Astrocyte of the spinal cord (primary cell): ENCODE results near the gene SEMA3C.

Experiments
- DNase-seq: peaks from one replicate; pipeline ENCODE4 v3.0.0; 2011; ENCODE audit warnings: low read depth, low spot score
- H3K4me3 ChIP-seq: 2 replicates; pipeline ENCODE4 v1.5.1; 2011; ENCODE audit warnings: low read depth, mild to moderate bottlenecking, low read length, moderate library complexity
- CTCF ChIP-seq: IDR thresholded peaks from 2 replicates; pipeline ENCODE4 v1.5.1; 2012; ENCODE audit warnings: low read depth, mild to moderate bottlenecking, low read length, inconsistent platforms
- in situ Hi-C: cut with HindIII; loops from 2 replicates; pipeline ENCODE4 v1.10.0; 2017; ENCODE audit warnings: low sequenced_read_pairs

Gene SEMA3C

GRCh38 chr7:80871228-80871627 is 47.6 kb downstream of the SEMA3C start:
- in situ Hi-C loops: no loop called here
- DNase-seq: no peak
- no peak overlapping the region for H3K4me3 ChIP-seq
- TF ChIP-seq CTCF: no peak

GRCh38 chr7:80870813-80871212 is 48.0 kb downstream of the SEMA3C start:
- DNase-seq: no peak
- no peak overlapping the region for H3K4me3 ChIP-seq
- no peak for TF ChIP-seq CTCF
- in situ Hi-C loops: no loop called here

DNA sequence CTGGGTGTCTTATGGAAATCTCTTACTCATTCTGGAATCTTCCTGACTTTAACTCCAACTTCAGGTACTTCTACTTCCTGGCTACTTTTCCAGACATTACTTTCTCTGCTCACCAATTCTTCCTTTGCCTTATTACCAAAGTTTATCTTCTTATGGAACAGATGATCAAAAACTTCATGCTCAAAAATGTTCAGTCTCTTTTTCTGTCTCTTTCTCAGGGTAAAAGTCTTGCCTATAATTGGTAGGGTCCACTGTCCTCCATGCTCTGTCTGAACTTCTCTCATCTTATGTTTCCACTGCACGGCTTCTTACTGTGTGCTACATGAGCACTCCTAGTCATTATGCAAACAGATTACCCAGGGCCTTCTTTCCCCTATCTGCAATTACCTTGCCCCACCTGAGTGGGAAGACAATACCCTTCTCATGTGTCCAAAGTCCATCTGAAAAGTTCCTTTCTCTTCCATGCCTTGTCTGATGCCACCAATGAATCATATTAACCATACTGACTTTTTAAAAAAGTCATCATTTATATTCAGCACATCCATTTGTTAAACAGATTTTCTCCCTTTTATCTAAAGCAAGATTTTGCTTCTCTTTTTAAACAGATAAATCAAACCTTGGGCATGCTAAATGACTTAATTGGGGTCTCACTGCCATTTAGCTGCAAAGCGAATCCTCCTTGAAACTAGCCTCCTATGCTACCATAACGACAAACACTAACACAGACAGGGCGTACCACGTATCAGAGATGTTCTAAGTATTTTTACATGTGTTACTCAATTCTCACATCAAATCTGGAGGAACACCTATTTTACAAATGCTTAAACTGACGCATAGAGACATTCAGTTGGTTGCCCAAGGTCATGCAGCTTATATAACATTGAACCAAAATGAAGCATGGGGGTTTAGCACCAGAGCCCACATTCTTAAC is 48.8 kb downstream of the SEMA3C start:
- no peak for TF ChIP-seq CTCF
- H3K4me3 ChIP-seq: no peak overlapping the region
- DNase-seq: no peak
- in situ Hi-C loops: no loop called here

GRCh38 chr7:80869106-80869784 is 49.6 kb downstream of the SEMA3C start:
- no peak for DNase-seq
- no peak for TF ChIP-seq CTCF
- in situ Hi-C loops: no loop called here
- H3K4me3 ChIP-seq: no peak overlapping the region

GRCh38 chr7:80868566-80868965 is 50.3 kb downstream of the SEMA3C start:
- in situ Hi-C loops: no loop called here
- no peak overlapping the region for H3K4me3 ChIP-seq
- no peak for TF ChIP-seq CTCF
- DNase-seq: no peak

DNA sequence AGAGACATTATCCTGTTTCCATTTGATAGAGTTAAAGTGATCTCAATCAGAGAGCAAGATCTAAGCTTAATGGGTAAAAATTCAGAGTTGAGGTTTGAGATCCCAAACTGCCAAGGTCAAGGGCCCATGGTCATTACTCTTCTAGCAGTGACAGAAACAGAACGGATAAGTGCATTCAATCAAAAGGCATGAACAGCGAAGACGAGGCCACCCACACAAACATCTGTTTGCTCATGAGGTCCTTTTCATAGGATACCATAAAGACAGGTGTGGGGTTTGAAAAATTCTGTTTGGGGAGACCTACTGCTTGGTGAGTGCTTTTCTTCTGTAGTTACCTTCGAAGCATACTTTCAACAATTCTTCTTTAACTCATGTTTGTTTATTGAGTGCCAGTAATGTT is 58.3 kb downstream of the SEMA3C start:
- DNase-seq: no peak
- TF ChIP-seq CTCF: no peak
- in situ Hi-C loops: no loop called here
- no peak overlapping the region for H3K4me3 ChIP-seq
